ENCODE results near the gene HDAC10.

GRCh38 chr22:50285568-50286229 is 34.6 kb upstream of the HDAC10 start:
- TF ChIP-seq EZH2 (IDR thresholded peaks at IDR 0.05) (no peak), POLR2AphosphoS5 (IDR thresholded peaks at IDR 0.05; ENCODE audit: borderline replicate concordance, low read depth, low read length) (no peak), FOXP2 (optimal IDR thresholded peaks at IDR 0.05; ENCODE audit: control extremely low read depth, extremely low read length, insufficient read depth) (no peak)
